GM21576 (cell line): Measurements from ENCODE around the gene TP53AIP1.
A peak's percentile ranks its signal among the peaks of the same experiment; 100 is the strongest.
"Not testable (repeated sequence)": the region's sequence is repeated elsewhere in the genome, so short reads cannot be mapped to it uniquely, and the experiment has no call there.

Experiments used
- ATAC-seq: cut with Tn5 transposase; IDR thresholded peaks from one replicate; pipeline ENCODE4 v1.9.1; 2021; ENCODE audit warnings: mild to moderate bottlenecking, moderate library complexity; ENCODE audit not compliant: unreplicated experiment

The TP53AIP1 gene

DNA sequence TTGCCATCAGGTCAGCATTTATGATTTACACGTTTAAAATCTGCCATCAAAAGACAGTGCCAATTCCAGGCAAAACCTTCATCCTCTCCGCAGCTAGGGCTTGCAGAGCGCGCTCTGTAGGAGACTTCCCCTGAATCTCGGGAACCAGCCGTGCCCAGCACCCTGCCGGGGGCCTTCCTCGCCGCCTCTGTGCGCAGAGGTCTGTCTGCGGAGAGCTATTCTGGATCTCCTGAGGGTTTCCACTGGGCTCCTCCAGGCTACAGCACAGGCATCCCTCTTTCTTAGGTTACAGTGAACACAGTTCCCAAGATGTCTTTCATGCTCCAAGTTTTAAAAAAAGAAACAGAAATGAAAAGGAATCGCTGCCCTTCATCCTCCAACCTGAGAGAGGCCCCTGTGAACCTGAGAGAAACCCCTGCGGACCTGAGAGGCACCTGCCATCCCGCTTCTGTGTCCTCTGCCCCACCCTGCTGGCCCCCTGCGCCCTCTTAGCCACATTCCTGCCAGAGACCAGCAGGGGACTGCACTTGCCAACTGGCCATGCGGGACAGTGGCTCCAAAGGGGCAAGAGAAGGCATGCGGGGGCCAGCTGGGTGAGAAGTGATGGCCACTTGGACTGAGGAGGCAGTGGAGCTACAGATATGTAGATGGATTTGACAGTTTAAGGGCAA, 16.1 kb downstream of the TP53AIP1 start:
- ATAC-seq: no peak

DNA sequence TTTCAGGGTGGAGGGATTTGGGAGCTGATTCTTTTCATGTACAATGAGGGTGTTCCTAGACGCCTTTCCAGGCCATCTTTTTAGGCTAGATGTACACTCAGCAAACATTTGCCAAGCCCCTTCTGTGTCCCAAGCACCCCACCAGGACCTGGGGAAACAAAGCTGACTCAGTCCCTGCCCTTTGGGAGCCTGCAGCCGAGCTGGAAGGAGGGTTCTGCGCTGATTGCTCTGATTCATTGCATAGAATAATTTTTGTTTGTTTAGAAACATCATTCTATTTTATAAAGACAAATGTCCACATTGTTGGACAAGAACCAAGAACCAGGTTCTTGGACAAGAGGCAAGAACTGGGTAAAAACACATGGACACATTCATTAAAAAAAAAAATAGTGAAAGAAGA, 16.7 kb downstream of the TP53AIP1 start:
- ATAC-seq: no peak

DNA sequence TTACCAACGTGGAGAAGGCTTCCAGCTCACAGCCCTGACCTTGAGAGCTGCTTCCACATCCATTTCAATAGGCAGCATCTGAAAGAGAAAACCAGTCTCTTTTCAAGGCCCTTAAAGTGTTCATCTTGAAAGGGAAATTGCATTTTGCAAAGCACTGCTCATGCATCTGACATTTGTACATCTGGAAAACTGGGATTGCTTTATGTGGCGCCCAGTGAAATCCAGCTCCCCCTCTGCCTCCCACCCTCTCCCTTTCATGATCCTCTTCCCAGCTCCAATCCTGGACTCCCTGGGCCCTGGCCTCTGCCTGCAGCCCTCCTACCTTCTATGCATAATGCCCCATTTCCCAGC, 17.4 kb downstream of the TP53AIP1 start:
- no peak for ATAC-seq

DNA sequence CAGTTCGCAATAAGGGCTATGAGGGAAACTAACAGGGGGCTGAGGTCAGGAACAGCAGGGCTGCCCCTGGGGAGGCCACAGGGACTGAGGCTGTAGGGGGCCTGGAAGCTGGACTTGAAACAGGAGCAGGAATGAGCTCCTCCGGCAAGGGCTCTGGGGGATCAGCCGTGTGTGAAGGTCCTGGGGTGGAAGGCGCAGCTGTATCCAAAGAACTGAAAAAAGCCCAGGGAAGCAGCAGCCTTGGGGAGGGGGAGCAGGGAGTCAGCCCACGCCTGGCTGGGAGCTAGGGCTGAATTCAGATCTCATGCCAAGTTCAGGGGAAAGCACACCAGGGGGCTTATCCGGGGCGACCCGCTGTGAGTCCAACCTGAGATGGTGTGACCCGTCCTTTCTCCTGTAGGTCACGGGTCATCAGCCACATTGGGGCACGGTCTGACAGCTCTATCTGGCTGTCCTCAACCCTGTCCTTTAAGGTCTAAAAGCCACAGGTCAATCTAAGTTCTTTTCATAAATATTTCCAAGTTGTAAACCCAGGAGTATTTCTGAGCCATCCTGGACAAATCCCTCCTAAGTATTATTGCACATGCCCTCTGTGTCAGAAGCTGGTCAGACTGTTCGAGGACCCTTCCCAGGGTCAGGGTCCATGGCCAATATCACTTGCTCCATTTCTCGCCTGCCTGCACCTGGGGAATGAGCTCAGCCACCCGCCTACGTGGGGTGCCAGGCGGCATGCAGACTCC, 18.0 kb downstream of the TP53AIP1 start:
- ATAC-seq: no peak

DNA sequence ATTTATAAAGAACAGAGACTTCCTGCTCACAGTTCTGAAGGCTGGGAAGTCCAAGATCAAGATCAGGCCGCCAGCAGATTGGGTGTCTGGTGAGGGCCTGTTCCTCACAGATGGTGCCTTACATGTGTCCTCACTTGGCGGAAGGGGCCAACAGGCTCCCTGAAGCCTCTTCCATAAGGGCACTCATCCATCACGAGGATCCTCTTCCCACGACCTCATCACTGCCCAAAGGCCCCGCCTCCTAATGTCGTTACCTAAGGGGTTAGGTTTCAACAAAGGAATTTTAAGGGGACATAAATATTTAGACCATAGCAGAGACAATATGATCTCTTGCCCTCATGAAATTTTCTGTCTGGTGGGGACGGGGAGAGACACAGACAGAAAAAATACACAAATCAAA, 18.6 kb downstream of the TP53AIP1 start:
- ATAC-seq: no peak

DNA sequence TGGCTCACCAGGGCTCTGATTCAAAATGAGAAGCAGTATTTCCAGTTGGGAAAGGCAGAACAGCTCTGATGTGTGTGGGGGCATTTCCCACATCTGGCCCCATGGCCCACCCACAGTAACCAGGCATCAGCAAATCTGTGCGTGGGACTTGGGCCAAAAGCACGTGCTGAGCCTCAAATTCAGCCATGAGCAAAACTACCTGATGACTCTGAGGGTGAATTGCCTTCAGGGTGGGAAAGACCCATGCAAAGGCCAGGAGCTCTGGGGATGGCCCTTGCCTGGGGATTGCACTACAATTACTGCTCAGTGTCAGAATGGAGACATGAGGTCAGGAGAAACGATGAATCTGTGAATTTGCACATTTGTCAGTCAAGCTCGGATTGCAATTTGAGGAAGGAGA, 20.9 kb downstream of the TP53AIP1 start:
- no peak for ATAC-seq

- no peak for ATAC-seq
Measured at GRCh38 chr11:128920666-128921065, 22.0 kb downstream of the TP53AIP1 start.

- not testable (repeated sequence) for ATAC-seq
Measured at GRCh38 chr11:128919635-128920034, 23.0 kb downstream of the TP53AIP1 start.

- no peak for ATAC-seq
Measured at GRCh38 chr11:128919216-128919615, 23.5 kb downstream of the TP53AIP1 start.

DNA sequence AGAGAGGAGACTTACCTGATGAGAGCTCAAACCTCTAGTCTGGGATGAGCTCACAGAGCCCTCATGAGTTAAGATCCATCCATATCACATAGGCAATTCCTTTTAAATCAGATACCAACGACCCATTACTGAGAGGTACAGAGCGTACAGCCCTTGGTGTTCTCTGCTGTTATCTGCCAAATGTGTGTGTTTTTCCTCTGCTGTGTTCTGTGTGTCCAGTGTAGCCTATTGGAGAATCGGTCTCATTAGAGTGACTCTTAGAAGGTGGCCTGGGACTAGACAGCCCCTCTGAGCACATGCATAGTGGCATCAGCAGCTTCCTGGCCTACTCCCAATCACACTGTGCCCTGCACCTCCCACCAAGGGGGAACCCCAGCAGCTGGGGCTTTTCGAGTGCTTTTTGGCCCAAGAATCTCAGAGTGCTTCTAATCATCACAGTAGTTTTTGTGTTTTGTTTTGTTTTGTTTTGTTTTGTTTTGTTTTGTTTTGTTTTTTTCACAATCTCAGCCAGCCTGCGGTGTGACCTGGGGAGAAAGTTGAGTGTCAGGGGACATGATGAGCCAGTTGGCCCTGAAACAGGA, 25.4 kb downstream of the TP53AIP1 start:
- peak; percentile 47 for ATAC-seq

- no peak for ATAC-seq
Measured at GRCh38 chr11:128916681-128917080, 26.0 kb downstream of the TP53AIP1 start.

- no peak for ATAC-seq
Measured at GRCh38 chr11:128916037-128916572, 26.6 kb downstream of the TP53AIP1 start.

DNA sequence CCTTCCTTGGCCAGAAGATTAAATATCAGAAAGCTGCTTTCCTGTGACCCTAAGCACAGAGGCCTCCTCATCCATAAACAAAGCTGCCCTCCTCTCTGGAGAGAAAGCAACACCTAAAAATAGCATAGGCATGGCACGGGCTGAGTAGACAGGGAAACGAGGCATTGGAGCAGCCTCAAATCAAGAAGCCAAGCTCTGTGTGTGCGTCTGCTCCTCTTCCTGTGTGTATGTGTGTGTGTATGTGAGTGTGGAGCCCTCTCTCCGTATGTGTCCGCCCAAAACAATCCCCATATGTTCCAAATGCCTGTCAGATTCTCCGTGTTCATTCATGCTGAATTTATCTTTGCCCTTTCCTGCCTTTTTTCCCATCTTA, 27.5 kb downstream of the TP53AIP1 start:
- no peak for ATAC-seq

GRCh38 chr11:128914216-128915148, 28.2 kb downstream of the TP53AIP1 start:
- no peak for ATAC-seq

- ATAC-seq: no peak
Measured at GRCh38 chr11:128913806-128914205, 28.9 kb downstream of the TP53AIP1 start.

GRCh38 chr11:128911701-128912100, 31.0 kb downstream of the TP53AIP1 start:
- ATAC-seq: no peak

DNA sequence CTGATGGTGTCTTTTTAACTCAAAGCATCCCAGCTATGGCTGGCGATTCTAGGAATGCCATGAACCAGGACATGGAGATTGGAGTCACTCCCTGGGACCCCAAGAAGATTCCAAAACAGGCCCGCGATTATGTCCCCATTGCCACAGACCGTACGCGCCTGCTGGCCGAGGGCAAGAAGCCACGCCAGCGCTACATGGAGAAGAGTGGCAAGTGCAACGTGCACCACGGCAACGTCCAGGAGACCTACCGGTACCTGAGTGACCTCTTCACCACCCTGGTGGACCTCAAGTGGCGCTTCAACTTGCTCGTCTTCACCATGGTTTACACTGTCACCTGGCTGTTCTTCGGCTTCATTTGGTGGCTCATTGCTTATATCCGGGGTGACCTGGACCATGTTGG, 31.4 kb downstream of the TP53AIP1 start:
- no peak for ATAC-seq

DNA sequence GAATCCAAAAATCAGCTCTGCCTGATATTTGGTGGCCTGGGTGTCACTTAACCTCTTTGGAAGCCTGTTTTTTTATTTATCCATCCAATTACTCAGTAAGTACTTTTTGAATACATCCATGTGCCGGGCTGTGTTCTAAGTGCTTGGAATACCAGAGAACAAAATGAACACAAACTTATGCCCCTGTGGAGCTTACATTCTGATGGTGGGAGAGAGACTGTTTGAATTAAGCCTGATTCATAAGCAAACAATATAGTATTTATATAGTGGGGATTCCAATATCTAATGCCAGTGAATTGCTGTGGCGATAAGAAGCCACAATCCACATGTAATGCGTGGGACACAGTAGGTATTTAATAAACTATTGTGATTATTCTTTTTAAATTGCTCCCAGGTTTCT, 32.1 kb downstream of the TP53AIP1 start:
- no peak for ATAC-seq

DNA sequence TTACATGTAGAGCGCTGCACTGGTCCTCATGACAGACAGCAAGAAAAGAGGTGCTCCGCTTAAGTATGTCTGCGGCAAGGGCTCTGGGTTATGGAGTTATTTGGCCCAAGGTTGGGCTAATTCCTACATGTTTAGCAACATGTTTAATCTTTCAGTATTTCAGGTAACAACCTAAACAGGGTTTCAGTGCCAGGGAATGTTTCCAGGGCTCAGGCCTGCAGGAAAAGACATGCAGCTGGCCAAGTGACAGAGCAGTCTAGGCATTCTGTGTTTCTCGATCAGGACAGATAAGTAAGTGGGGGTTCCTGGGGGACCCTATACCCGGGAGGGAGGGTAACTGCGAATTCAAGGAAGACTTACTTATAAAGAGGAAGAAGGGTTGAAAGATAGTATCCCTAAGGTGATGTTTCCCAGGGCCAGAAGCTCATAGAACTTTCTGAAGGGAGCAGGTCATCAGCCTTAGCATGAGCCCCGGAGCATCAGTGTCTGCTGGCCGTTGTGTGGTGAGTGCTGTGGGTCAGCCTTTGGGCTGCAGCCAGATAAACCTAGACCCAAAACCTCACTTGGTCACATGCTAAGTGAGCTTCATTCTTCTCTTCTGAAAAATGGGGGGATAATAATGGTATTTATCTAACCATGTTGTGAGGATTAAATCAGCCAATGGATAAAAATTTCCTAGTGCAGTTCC, 33.1 kb downstream of the TP53AIP1 start:
- no peak for ATAC-seq
